T-helper 2 cell treated with Interferon-gamma antibody and Interleukin-4, amounts not matched to agents 100 ng/mL and 5 ng/mL, for 36 hours (primary cell): Measurements from ENCODE around the gene IL7R. TPM values are rescaled to one million over a fixed set of nuclear protein-coding genes. Genes with fewer than 3 reads are reported as not detected.
"Not testable (repeated sequence)": the region's sequence is repeated elsewhere in the genome, so short reads cannot be mapped to it uniquely, and the experiment has no call there.

Source experiments
- intact Hi-C: fragments of 100-400 bp; cut with micrococcal nuclease; formaldehyde crosslinking; loops from one replicate; pipeline ENCODE4 v1.15.1; 2023
- total RNA-seq: library from RNA; stranded (reverse); gene quantifications from 2 replicates; pipeline ENCODE4 v1.2.3, GENCODE V29; 2022

Gene IL7R
- total RNA-seq, 1 donor from 2014 or later: 128 TPM

DNA sequence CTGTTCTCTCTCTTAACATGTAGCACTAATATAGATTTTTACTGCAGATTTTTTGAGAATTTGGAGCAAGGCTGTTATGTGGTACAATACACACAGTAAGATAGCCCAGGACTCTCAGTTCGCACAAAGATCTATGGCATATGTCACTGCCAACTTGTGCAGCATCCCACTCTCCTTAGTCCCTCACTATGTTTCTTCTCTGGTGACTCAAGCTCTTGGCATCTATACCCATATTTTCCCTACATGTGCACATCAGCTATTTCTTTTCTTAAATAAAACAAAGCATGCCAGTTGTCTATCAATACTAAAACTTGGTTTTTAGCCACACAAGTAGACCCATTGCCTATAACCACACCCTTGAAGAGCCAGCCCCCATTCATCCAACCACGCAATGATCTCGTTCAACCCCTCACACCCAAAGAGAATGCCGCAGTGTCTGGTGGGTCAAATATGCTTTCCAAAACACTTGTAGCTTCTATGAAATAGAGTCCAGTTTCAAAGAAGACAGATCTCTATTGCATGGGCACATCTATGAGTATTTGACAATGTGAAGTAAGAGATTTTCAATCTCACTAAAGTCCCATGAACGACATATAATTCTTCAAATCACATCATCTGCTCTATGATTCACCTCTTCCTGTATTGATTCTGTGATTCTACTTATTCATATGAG, 18.2 kb upstream of the IL7R start:
- intact Hi-C loops: loop anchor here (5.0 to 10.0 kb wide), 2 partner anchors 64 to 316 kb away; partner anchors contain the start of genes LMBRD2 and SKP2

DNA sequence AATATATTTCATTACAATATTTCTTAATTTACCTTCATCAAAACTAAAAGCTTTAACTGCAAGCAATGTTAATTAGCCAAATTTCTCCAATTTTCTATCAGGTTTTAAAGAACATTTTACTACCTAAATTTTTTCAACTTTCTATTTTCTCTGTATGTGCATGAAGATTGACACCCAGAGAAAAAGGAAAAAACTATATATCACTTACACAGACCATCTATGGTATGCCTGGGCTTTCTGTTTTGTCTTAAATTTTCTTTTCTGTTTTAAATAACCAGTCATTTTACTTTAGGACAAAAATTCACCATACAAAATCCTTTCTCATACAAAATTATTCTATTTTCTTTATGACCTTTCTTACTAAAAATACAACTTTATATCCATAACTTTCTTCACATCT, 13.8 kb upstream of the IL7R start:
- intact Hi-C loops: no loop called here

DNA sequence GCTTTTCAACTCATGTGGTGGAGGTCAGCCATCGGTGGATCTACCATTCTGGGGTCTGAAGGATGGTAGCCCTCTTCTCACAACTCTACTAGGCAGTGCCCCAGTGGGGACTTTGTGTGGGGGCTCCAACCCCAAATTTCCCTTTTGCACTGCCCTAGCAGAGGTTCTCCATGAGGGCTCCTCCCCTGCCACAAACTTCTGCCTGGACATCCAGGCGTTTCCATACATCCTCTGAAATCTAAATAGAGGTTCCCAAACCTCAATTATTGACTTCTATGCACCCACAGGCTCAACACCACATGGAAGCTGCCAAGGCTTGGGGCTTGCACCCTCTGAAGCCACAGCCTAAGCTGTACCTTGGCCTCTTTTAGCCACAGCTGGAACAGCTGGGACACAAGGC, 11.2 kb upstream of the IL7R start:
- intact Hi-C loops: not testable (repeated sequence)

DNA sequence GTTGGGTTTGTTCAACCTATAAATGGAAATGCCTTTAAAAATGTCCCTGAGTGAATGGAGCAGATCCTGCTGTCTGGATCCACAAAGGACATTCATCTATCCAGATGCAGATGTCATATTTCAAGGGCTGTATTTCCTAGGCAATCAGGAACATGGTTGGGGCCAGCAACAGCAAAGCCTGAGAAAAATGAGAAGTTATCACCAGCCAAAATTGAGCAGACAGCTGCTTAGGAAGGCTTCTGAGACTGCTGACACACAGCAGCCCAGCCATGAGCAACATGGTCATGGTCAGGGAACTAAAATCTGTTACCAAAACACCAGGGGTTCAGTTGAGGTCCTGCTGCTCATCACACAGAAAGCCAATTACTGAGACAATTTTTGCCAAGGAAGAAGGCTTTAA, 9.2 kb upstream of the IL7R start:
- intact Hi-C loops: no loop called here

DNA sequence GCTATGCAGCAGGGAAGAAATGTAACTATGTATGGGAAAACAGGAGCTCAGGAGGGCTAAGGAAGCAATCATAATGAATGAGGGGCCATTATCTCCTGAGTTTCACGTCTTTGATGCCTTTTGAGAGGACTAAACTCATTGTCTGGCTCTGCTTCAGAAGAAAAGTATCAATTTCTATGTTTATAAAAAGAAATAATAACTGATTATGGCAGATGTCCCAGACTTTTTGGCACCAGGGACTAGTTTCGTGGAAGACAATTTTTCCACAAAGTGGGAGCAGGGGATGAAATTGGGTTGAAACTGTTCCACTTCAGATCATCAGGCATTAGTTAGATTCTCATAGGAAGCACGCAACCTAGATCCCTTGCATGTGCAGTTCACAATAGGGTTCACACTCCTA, 8.7 kb upstream of the IL7R start:
- intact Hi-C loops: no loop called here

DNA sequence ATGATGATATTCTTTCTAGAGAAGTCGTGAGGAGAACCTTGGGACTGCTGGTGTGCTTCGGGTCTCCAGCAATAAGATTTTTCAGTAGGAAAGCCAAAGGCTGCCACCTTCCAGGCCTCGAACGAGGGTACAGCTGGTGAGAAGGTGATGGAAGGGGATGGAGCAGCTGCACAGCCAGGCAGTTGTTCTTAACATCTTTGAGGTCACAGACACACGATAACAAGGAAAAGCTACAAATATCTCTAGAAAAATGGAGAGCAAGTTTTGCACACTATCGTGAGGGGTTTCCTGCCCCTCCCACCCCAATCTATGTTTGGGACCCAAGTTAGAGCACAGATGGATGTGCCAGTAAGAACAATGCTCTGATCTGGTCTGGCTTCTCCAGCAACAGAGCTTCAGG, 6.8 kb upstream of the IL7R start:
- intact Hi-C loops: loop anchor here (10.0 kb wide), 1 partner anchor 1025 kb away; the partner anchor contains the start of gene NIPBL

DNA sequence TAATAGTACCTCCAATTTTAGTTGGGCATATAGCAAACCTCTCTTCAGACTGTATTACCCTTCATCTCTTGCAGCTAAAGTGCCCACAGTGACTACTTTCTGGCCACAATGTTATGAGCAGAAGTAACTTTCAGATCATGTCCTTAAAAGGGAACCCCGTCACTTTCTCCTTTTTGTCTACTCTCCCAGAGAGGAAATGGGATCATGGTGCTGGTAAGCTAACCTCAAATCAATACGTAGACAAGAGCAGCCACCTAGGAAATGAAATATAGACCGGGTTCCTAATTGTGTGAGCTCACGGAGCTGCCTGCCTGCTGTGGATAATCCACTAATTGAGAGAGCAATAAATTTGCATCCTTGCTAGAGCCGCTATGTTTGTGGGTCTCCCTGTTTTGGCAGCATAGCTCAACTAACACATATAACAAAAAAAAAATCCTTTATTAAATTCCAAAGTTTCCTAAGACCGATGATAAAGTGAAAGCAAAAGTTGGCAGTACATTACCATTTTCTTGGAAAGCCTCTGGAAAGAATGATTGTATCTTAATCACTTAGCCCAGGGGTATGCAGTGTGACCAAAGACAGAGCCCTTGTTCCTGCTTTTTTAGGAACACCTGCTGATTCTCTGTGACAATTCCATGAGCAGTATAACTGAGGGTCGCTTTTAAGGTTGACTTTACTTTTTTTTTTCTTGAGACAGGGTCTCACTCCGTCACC, 5.6 kb upstream of the IL7R start:
- intact Hi-C loops: loop anchor here (10.0 kb wide), 1 partner anchor 1024 kb away; the partner anchor contains the start of gene NIPBL

DNA sequence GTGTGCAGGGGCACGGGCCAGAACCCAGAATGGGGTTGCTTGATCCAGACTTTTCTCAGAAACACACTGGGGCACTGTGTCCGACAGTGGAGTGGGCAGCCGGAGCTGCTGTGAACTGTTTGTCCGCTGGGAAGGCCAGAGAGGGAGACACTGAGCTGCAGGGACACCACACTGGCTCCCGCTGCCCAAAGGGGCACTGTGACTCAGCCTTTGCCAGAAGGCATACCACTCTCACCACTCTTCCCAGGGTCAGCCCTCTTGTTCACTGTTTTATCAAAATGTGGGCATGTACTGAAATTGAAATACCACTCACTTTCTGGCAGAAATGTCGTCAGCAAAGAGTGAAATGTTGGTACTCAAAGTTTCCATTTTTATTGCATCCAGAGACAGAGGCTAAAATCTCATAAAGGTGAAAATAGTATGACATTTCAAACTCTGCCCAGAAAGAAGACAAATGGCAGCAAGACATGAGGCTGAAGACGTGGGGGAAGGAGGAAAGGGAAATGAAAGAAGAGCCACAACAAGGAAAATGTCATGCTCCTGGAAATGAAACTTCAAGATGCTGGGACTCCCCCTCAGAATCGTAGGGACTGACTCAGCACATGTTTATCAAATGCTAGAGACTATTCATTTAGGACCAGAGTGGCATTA, 4.5 kb upstream of the IL7R start:
- intact Hi-C loops: loop anchor here (2.0 to 10.0 kb wide), 2 partner anchors 19 to 1023 kb away; partner anchors contain the start of gene NIPBL

DNA sequence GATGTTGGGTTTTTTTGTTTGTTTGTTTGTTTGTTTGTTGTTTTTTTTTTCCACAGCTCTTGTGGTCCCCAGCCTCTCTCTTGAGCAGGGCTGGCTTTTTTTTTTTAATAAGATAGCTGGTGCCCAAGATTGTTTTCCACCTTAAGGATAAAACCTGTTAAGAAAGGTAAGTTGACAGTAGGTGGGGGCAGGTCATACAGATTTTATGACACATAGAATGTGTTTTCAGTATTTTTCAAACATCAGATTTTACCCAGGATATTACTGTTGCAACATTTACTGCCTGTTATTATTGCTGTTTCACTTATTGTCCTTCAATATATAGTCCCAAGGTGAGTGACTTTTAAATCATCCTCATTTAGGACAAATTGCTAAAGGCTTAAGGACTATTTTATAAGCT, 3.9 kb upstream of the IL7R start:
- intact Hi-C loops: loop anchor here (2.0 to 10.0 kb wide), 2 partner anchors 20 to 1022 kb away; partner anchors contain the start of gene NIPBL

DNA sequence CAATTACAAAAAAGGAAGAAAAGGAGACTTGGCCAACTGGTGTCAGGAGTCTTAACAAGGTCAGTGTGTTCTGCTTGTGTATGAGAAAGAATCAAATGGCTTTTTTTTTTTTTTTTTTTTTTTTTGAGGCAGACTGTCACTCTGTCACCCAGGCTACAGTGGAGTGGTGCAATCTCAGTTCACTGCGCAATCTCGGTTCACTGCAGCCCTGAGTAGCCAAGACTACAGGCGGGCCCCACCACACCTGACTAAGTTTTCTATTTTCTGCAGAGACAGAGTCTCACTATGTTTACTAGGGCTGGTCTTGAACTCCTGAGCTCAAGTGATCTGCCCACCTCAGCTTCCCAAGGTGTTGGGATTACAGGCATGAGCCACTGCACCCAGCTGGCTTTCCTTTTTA, 3.1 kb upstream of the IL7R start:
- intact Hi-C loops: loop anchor here (1.0 to 10.0 kb wide), 6 partner anchors 17 to 1021 kb away; partner anchors contain the start of gene NIPBL

DNA sequence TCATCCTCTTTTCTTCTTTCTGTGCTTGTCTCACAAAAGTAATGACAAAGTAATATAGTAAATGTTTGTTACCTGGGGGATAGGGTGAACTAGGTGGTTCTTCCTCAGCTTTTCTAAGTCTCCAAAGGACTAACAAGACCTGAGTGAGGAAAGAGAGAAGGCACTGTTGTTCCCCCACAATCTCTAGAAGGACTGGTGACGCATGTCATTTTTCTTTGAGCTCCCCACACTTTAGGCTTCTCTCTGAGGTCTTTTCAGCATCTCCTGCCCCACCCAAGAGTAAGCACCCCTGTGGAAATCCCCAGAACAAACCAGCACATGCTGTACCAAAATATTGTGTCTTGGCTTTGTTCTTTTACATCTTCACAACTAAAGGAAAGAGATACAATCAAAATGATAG, 2.4 kb upstream of the IL7R start:
- intact Hi-C loops: loop anchor here (1.0 to 10.0 kb wide), 5 partner anchors 18 to 1021 kb away; partner anchors contain the start of gene NIPBL

DNA sequence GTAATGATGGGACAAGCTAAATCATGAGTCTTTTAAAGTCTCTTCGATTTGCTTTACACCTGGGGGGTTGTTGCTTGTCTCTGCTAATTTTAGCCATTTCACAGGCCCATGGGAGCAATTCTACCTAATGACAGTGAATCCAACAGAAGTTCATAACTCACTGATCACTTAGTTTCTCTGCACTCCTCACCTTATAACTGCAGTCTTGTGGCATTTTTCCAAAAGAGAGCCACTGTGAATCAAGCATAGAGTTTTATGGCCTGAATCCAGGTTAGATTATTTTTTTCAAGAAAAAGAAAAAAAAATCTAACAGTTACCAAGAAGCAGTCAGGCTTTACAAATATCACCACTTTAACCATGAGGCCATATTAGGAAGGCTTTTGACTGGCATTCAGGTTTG, 1.5 kb upstream of the IL7R start:
- intact Hi-C loops: loop anchor here (5.0 to 10.0 kb wide), 5 partner anchors 183 to 1020 kb away; partner anchors contain the start of genes BRIX1, NIPBL, RAD1 and SPEF2

DNA sequence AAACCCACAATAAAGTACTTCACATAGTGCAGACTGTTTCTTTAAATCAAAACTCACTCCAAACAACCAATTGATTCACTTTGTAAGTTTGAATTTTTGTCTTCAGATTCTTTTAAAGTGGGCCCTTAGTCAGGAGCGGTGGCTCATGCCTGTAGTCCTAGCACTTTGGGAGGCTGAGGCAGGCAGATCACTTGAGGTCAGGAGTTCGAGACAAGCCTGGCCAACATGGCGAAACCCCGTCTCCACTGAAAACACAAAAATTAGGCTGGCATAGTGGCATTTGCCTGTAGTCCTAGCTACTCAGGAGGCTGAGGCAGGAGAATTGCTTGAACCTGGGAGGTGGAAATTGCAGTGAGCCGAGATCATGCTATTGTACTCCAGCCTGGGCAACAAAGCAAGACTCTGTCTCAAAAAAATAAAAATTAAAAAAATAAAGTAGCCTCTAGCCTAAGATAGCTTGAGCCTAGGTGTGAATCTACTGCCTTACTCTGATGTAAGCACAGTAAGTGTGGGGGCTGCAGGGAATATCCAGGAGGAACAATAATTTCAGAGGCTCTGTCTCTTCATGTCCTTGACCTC, 416 bp upstream of the IL7R start:
- intact Hi-C loops: loop anchor here (5.0 to 10.0 kb wide), 5 partner anchors 184 to 1019 kb away; partner anchors contain the start of genes BRIX1, NIPBL, RAD1 and SPEF2

DNA sequence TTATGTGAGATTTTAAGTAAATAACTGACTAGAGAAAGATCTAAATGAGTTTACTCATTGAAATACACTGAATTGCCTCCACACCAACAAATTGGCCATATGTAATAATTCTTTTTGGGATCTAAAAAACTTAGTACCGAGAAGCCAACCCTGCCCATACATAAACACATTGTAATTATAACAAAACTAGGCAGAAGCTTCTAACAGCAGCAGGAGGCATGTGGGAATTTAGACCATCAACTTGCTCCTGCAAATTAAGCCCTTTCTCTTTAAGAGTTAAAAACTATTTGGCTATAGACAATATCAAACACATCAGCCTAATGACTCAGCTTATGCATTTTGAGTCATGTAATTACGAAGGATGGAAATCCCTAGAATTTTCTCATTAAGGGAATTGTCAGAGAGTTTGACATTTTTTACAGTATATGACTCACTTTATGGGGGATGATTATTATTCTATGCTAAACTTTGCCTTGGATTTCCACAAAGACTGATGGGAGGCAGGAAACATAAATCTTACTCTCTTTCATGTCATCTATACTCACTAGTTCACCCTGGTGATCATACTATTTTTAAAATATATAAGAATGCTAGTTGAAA, 1.0 kb downstream of the IL7R start:
- intact Hi-C loops: loop anchor here (1.0 to 10.0 kb wide), 7 partner anchors 19 to 1017 kb away; partner anchors contain the start of genes BRIX1, NIPBL, RAD1 and SPEF2

DNA sequence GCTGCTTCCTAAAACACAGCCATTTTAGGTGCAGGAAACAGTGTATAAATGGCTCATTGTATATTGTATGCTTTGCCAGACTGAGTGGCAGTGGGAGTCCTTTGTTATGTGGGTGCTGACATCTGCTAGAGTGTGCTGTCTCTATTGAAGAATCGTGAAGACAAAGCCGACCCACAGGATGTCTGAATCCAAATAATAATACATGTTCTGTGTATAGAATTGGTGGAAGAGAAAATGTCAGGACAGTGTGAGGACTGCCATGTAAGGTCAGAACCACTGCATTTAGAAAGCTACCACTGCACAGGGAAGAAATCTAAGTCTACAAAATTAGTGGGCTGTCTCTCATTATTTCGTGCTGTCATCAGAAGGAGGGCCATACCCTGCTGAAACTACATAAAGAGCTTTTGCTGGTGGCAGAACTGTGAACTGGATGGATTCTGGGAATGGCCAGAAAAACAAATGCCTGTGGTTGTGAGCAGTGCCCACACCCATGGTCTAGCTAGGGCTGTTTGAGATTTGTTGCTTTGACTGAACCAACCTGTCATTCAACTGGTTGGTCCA, 2.5 kb downstream of the IL7R start:
- intact Hi-C loops: loop anchor here (1.0 to 10.0 kb wide), 7 partner anchors 18 to 1016 kb away; partner anchors contain the start of genes BRIX1, NIPBL, RAD1 and SPEF2

DNA sequence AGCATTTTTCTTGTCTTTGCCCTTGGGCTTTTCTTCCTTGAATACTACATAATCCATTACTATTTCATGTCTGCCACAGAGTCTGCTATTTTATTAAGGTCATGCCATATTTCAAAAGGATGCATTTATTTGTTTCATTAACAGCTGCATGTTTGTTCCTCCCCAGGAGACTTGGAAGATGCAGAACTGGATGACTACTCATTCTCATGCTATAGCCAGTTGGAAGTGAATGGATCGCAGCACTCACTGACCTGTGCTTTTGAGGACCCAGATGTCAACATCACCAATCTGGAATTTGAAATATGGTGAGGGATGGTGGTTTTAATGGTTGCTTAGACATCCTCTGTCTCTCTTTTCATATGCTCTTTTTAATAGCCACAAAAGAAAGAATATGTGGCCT, 4.0 kb downstream of the IL7R start:
- intact Hi-C loops: no loop called here

DNA sequence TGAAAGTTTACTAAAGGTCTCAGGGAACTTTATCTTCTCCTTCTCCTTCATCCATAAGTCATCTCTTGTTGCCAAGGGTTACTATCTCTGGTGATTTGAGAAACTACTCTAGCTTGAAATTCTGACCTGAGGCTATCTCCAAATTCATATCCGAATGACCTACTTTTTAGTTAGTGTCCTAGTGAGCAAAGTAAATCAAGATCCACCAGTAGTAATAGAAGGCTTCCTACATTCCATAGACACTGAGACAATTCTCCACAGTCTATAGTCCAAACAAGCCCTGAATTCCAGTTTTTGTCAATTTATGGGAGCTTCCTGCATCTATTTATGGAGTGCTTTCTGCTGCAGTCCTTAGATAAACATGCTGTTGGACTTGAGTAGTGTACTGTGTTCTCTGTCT, 5.0 kb downstream of the IL7R start:
- intact Hi-C loops: no loop called here

DNA sequence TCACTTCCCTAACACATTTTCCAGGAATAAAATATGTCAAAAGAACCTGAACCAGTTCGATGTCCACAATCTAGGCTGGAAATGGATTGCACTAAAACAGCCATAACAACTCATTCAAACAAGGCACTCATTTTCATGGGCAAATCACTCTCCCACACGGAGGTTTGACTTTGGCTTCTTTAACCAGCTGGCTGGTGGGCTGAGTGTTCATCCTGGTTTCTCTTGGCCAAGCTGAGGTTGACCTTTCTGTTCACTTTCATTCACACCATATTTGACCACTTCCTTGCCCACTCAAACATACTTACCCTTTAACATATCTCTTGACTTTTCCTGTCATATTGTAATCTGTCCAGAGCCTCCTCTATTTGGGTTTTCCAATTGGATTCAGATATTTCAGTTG, 5.4 kb downstream of the IL7R start:
- intact Hi-C loops: no loop called here

DNA sequence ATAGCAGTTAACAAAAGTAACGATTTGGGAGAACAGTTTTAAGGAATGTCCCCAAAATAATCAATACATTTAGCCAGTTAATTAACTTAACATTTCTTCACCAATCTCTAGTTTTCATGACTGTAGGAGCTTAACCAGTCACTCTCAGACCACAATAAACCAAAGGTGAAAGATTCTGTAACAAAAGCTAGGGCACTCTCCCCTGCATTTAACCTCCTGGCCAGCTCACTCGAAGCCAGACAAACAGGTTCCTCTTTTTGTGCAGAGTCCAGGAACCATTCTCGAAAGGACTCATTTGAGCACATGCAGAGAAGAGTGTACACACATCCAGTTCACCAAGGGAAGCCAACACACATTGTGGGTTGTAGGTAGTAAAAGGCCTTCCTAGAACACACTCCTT, 6.5 kb downstream of the IL7R start:
- intact Hi-C loops: no loop called here

DNA sequence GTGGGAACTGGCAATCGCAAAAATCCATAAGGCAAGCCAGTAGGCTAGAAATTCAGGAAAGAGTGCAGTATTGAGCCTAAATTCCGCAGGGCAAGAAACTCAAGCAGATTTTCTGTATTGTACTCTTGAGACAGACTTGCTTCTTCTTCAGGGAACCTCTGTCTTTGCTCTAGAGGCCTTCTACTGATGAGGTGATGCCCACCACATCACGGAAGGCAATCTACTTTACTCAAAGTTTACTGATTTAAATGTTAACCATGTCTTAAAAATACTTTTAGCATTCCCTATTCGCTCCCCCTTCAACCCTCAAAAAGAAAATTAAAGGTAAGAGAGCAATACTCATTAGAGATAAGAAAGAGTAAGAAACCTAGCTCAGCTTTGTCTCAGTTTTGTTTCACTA, 11.3 kb downstream of the IL7R start:
- intact Hi-C loops: no loop called here
